SH-SY5Y (cell line): ENCODE measurements around the gene SLC25A47.

Experiments
- GATA2 ChIP-seq: IDR thresholded peaks from 2 replicates; pipeline ENCODE4 v1.6.1; 2011; ENCODE audit warnings: mild to moderate bottlenecking, low read depth, low read length
- GATA3 ChIP-seq: IDR thresholded peaks from 2 replicates; pipeline ENCODE4 v1.6.1; 2011; ENCODE audit warnings: low read depth, mild to moderate bottlenecking, low read length, moderate library complexity

GRCh38 chr14:100290607-100291304, 32.4 kb upstream of the SLC25A47 start:
- TF ChIP-seq GATA2 (no peak), GATA3 (no peak)
